ENCODE measurements around the gene OR4D10.

DNA sequence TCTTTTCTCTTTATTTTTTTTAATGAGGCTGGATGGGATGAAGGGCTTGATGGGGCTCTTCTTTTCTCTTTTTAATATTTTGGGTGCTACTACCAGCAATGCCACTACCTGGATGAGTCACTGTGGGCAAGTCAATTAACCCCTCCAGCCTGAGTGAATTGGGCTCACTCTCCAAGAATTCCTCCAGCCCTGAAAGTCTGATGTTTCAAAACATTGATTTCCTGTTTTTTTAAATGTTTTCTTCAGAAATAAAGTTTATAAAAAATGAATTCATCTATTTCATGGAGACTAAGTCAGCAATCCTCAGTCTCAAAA, 46.1 kb upstream of the OR4D10 start:
- TF ChIP-seq, protein P1, sequence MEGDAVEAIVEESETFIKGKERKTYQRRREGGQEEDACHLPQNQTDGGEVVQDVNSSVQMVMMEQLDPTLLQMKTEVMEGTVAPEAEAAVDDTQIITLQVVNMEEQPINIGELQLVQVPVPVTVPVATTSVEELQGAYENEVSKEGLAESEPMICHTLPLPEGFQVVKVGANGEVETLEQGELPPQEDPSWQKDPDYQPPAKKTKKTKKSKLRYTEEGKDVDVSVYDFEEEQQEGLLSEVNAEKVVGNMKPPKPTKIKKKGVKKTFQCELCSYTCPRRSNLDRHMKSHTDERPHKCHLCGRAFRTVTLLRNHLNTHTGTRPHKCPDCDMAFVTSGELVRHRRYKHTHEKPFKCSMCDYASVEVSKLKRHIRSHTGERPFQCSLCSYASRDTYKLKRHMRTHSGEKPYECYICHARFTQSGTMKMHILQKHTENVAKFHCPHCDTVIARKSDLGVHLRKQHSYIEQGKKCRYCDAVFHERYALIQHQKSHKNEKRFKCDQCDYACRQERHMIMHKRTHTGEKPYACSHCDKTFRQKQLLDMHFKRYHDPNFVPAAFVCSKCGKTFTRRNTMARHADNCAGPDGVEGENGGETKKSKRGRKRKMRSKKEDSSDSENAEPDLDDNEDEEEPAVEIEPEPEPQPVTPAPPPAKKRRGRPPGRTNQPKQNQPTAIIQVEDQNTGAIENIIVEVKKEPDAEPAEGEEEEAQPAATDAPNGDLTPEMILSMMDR (IDR thresholded peaks at IDR 0.05; ENCODE audit: low read length), result no peak
- TF ChIP-seq EZH2 (optimal IDR thresholded peaks at IDR 0.05; ENCODE audit: low read depth, low read length) (no peak), EZH2phosphoT487 (IDR thresholded peaks at IDR 0.05; ENCODE audit: low read length) (no peak)
